Vagina (tissue), 2 donors: ENCODE data around the gene RPH3AL. TPM values are rescaled to one million over a fixed set of nuclear protein-coding genes. Genes with fewer than 3 reads are reported as not detected.
A peak's percentile ranks its signal among the peaks of the same experiment; 100 is the strongest.

Experiments
- DNase-seq, 2 donors: peaks; one replicate each; pipeline ENCODE4 v3.0.0-alpha.2; 2017; ENCODE audit errors: extremely low spot score in 2 of 2
- H3K27ac ChIP-seq: fragments of 200-600 bp; sonication (generic); one replicate; pipeline ENCODE4 v1.5.1; 2019
- H3K27me3 ChIP-seq: fragments of 200-600 bp; sonication (generic); one replicate; pipeline ENCODE4 v1.5.1; 2019
- H3K36me3 ChIP-seq, 2 donors: fragments of 200-600 bp; sonication (generic); one replicate each; pipeline ENCODE4 v1.5.1; 2017 to 2019
- H3K4me1 ChIP-seq: fragments of 200-600 bp; sonication (generic); one replicate; pipeline ENCODE4 v1.5.1; 2019
- H3K4me3 ChIP-seq, 2 donors: fragments of 200-600 bp; sonication (generic); 1 replicate in 1 of 2; 2 replicates in 1 of 2; pipeline ENCODE4 v1.5.1; 2016 to 2019
- H3K9me3 ChIP-seq: fragments of 200-600 bp; sonication (generic); one replicate; pipeline ENCODE4 v1.5.1; 2019
- POLR2A ChIP-seq, 2 donors: fragments of 450-650 bp; IDR thresholded peaks; one replicate each; pipeline ENCODE4 v1.6.1; 2017; ENCODE audit warnings: antibody characterized with exemption in 2 of 2, mild to moderate bottlenecking in 2 of 2, moderate library complexity in 2 of 2
- POLR2AphosphoS5 ChIP-seq, 2 donors: sonication (generic); formaldehyde crosslinking; IDR thresholded peaks; one replicate each; pipeline ENCODE4 v1.9.0; 2017; ENCODE audit warnings: antibody characterized with exemption in 2 of 2, mild to moderate bottlenecking in 2 of 2, low read depth in 1 of 2; ENCODE audit not compliant: insufficient read depth in 1 of 2
- intact Hi-C: fragments of 100-400 bp; cut with DNase I; formaldehyde crosslinking; loops from one replicate; pipeline ENCODE4 v1.15.1; 2023
- total RNA-seq: library from RNA; depleted of rRNA; stranded (reverse); fragments of >200 nt; gene quantifications from one replicate; pipeline ENCODE4 v1.2.3, GENCODE V29; 2016
- TF ChIP-seq, protein P1 (sequence below), 3 experiments: fragments of 450-650 bp in 2 of 3; fragments of 200-600 bp in 1 of 3; sonication (generic) in 1 of 3; IDR thresholded peaks; one replicate each; pipeline ENCODE4 v1.5.1; 2017 to 2019; ENCODE audit warnings: antibody characterized with exemption in 3 of 3, mild to moderate bottlenecking in 2 of 3, moderate library complexity in 2 of 3

RPH3AL gene, protein sequence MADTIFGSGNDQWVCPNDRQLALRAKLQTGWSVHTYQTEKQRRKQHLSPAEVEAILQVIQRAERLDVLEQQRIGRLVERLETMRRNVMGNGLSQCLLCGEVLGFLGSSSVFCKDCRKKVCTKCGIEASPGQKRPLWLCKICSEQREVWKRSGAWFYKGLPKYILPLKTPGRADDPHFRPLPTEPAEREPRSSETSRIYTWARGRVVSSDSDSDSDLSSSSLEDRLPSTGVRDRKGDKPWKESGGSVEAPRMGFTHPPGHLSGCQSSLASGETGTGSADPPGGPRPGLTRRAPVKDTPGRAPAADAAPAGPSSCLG
- 43.5 TPM for total RNA-seq

DNA sequence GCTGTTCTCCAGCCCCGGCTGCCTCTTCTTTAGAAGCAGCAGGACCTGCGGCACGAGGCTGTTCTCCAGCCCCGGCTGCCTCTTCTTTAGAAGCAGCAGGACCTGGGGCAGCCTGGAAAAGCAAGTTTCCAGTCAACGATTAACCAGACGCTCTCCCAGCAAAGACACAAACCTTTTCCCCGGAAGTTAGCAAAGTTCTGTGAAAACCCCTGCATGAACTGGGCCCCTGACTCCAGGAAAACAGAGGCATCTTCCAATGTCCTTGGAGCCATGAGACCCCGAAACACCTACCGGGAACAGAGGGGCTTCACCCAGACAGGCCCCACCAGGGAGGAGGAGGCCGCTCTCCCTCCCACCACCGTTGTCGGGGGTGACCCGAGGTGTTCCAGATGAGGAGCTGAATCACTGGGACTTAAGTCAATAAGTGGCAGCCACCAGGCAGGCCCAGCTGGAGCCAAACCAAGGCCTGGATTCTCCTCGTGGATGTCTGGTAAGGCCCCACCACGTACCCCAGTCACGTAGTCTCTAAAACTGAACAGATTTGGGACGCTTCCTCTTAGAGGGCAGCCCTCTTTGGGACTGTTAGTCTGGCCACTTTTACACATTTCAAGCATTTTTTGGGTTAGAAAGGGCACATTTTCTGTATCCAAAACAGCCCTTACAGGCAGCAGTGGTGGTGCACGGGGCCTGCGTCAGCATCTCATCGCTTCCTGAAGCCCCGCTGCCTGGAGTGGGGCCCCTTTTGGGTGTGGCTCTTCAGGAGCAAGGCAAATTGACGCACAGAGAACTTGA is at the start of gene RPH3AL:
Gene RPH3AL (minus strand): TSS at position 387 of the 792 bp plus-strand sequence. CDS start 25,264 bp downstream, outside the sequence.
- intact Hi-C loops: no loop called here
- Histone ChIP-seq H3K4me1 (peaks cover 43% of the 10 kb centered on the region), H3K4me3 (peak within 1 kb of the TSS in 1 of 2 donors; percentile 15), H3K9me3 (no peaks in the 10 kb centered on the region), H3K27ac (peak within 1 kb of the TSS; percentile 69), H3K27me3 (no peaks in the 10 kb centered on the region), H3K36me3 (no peaks in the 10 kb centered on the region)
- TF ChIP-seq POLR2A (IDR thresholded peaks at IDR 0.05) (no peak), POLR2AphosphoS5 (IDR thresholded peaks at IDR 0.05; ENCODE audit: insufficient read depth in 1 of 2, low read depth in 1 of 2) (peak in 1 of 2 donors; percentile 46)
- DNase-seq: no peak

DNA sequence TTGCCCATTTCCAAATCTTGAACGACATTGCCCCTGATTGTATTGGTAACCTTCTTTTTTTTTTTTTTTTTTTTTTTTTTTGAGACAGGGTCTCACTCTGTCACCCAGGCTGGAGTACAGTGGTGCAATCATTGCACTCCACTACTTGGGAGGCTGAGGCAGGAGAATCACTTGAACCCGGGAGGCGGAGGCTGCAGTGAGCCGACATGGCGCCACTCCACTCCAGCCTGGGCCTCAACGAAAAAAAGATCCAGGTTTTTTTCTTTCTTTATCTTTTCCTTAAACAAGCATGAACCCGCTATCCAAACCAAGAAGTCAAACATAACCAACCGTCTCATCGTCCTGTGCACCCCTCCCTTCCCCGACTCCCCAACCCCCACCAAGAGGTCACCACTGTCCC is 47.6 kb upstream of the RPH3AL start:
- Histone ChIP-seq H3K4me3 (no peak overlapping the region), H3K9me3 (no peaks in the 10 kb centered on the region), H3K36me3 (no peaks in the 10 kb centered on the region), H3K27me3 (no peaks in the 10 kb centered on the region), H3K27ac (no peak overlapping the region), H3K4me1 (no peaks in the 10 kb centered on the region)
- no peak for TF ChIP-seq POLR2A (IDR thresholded peaks at IDR 0.05)
- TF ChIP-seq, protein P1, sequence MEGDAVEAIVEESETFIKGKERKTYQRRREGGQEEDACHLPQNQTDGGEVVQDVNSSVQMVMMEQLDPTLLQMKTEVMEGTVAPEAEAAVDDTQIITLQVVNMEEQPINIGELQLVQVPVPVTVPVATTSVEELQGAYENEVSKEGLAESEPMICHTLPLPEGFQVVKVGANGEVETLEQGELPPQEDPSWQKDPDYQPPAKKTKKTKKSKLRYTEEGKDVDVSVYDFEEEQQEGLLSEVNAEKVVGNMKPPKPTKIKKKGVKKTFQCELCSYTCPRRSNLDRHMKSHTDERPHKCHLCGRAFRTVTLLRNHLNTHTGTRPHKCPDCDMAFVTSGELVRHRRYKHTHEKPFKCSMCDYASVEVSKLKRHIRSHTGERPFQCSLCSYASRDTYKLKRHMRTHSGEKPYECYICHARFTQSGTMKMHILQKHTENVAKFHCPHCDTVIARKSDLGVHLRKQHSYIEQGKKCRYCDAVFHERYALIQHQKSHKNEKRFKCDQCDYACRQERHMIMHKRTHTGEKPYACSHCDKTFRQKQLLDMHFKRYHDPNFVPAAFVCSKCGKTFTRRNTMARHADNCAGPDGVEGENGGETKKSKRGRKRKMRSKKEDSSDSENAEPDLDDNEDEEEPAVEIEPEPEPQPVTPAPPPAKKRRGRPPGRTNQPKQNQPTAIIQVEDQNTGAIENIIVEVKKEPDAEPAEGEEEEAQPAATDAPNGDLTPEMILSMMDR (IDR thresholded peaks at IDR 0.05): no peak
- intact Hi-C loops: no loop called here
- DNase-seq: no peak

DNA sequence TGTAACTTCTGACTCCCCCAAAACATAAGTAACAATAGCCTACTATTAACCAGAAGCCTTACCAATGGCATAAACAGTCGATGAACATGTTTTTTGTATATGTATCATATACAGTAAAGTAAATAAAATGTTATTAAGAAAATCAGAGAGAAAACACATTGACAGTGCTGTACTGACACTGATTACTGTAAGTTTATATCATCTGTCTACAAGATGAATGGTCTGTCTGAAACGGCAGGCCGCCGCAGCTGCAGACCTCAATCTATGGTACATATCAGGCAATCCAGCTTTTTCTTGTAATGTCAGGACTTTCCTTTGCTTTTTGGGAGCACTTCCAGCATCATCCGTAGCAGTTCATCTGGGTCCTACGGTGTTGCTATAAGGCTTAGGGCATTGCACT is 44.2 kb upstream of the RPH3AL start:
- TF ChIP-seq POLR2A (IDR thresholded peaks at IDR 0.05) (no peak), POLR2AphosphoS5 (IDR thresholded peaks at IDR 0.05; ENCODE audit: insufficient read depth in 1 of 2, low read depth in 1 of 2) (no peak)
- TF ChIP-seq, protein P1 (IDR thresholded peaks at IDR 0.05): no peak
- intact Hi-C loops: no loop called here
- no peak for DNase-seq

DNA sequence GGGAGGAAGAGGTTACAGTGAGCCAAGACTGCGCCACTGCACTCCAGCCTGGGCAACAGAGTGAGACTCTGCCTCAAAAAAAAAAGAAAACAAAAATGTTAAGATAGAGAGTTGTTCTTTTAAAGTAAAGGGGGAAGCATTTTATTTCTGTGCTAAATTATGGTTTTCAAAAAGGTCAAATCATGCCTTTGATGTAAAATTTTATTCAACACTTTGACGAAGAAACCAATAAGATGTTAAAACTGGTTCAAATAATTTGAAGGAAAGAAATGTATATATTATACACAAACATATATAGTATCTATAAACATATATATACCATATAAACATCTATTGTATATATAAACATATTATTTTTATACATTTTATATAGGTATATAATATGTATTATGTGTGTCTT is 43.4 kb upstream of the RPH3AL start:
- H3K9me3 ChIP-seq: no peaks in the 10 kb centered on the region
- DNase-seq: no peak
- H3K27me3 ChIP-seq: no peaks in the 10 kb centered on the region
- H3K36me3 ChIP-seq: no peaks in the 10 kb centered on the region
- H3K27ac ChIP-seq: no peak overlapping the region
- no peak overlapping the region for H3K4me3 ChIP-seq
- no peaks in the 10 kb centered on the region for H3K4me1 ChIP-seq
- intact Hi-C loops: no loop called here
- TF ChIP-seq, protein P1 (IDR thresholded peaks at IDR 0.05): no peak
- no peak for TF ChIP-seq POLR2AphosphoS5 (IDR thresholded peaks at IDR 0.05; ENCODE audit: insufficient read depth in 1 of 2, low read depth in 1 of 2)
- TF ChIP-seq POLR2A (IDR thresholded peaks at IDR 0.05): no peak

More for the DNA sequence above, 44.2 kb upstream of the RPH3AL start:
- Histone ChIP-seq H3K36me3 (no peaks in the 10 kb centered on the region), H3K4me3 (no peak overlapping the region), H3K9me3 (no peaks in the 10 kb centered on the region), H3K27me3 (no peaks in the 10 kb centered on the region), H3K27ac (no peak overlapping the region), H3K4me1 (no peaks in the 10 kb centered on the region)

DNA sequence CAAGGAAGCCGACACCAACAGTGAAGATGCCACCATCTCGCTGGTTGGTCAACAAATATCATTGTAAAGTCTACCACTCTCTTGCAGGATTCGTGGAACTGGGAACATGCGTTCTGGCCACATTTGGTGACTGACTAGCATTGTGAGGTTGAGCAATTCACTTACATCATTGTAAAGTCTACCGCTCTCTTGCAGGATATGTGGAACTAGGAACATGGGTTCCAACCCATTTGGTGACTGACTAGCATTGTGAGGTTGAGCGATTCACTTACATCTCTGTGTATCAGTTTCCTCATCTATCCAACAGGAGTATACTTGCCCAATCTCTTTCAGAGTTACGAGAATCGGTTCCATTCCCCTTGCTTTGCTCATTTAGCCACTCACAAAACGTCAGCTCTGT is 42.6 kb upstream of the RPH3AL start:
- TF ChIP-seq POLR2A (IDR thresholded peaks at IDR 0.05) (no peak), POLR2AphosphoS5 (IDR thresholded peaks at IDR 0.05; ENCODE audit: insufficient read depth in 1 of 2, low read depth in 1 of 2) (no peak)
- TF ChIP-seq, protein P1 (IDR thresholded peaks at IDR 0.05): no peak
- H3K9me3 ChIP-seq: no peaks in the 10 kb centered on the region
- H3K4me1 ChIP-seq: no peaks in the 10 kb centered on the region
- no peaks in the 10 kb centered on the region for H3K27me3 ChIP-seq
- no peaks in the 10 kb centered on the region for H3K36me3 ChIP-seq
- no peak overlapping the region for H3K4me3 ChIP-seq
- intact Hi-C loops: no loop called here
- DNase-seq: no peak
- H3K27ac ChIP-seq: no peak overlapping the region
